SK-N-SH treated with all-trans-retinoic acid at 6 μM for 48 hours (cell line): ENCODE measurements around the gene GAL3ST1.

Experiments
- ATAC-seq: fragments of 200-7000 bp; cut with Tn5 transposase; 3 replicates; pipeline ENCODE4 v1.9.1; 2020; ENCODE audit warnings: mild to moderate bottlenecking, moderate library complexity
- BACH2 ChIP-seq: fragments of 250-450 bp; sonication (Bioruptor Pico); IDR thresholded peaks from 2 replicates; pipeline ENCODE4 v1.9.0; 2021; ENCODE audit warnings: mild to moderate bottlenecking, borderline replicate concordance
- CSDC2 ChIP-seq: fragments of 250-450 bp; sonication (Bioruptor Pico); IDR thresholded peaks from 2 replicates; pipeline ENCODE4 v1.5.0; 2020; ENCODE audit warnings: mild to moderate bottlenecking, moderate library complexity
- CSRNP3 ChIP-seq: fragments of 250-450 bp; sonication (Bioruptor Pico); IDR thresholded peaks from 2 replicates; pipeline ENCODE4 v1.5.1; 2021; ENCODE audit warnings: mild to moderate bottlenecking, moderate library complexity
- GLIS3 ChIP-seq: fragments of 250-450 bp; sonication (Bioruptor Pico); IDR thresholded peaks from 2 replicates; pipeline ENCODE4 v1.5.0; 2020; ENCODE audit warnings: mild to moderate bottlenecking, moderate library complexity
- OSR1 ChIP-seq: fragments of 250-450 bp; sonication (Bioruptor Pico); IDR thresholded peaks from 2 replicates; pipeline ENCODE4 v1.8.0; 2022; ENCODE audit warnings: moderate library complexity, mild to moderate bottlenecking, inconsistent platforms
- POU6F1 ChIP-seq: fragments of 250-450 bp; sonication (Bioruptor Pico); IDR thresholded peaks from 2 replicates; pipeline ENCODE4 v1.8.0; 2021; ENCODE audit warnings: low read depth, mild to moderate bottlenecking, moderate library complexity, borderline replicate concordance
- PPARA ChIP-seq: fragments of 250-450 bp; sonication (Bioruptor Pico); IDR thresholded peaks from 2 replicates; pipeline ENCODE4 v1.5.0; 2020; ENCODE audit warnings: mild to moderate bottlenecking, borderline replicate concordance
- SNAI2 ChIP-seq: fragments of 250-450 bp; sonication (Bioruptor Pico); IDR thresholded peaks from 2 replicates; pipeline ENCODE4 v1.5.0; 2020; ENCODE audit warnings: mild to moderate bottlenecking, moderate library complexity
- TOX ChIP-seq: fragments of 250-450 bp; sonication (Bioruptor Pico); IDR thresholded peaks from 2 replicates; pipeline ENCODE4 v1.8.0; 2021; ENCODE audit warnings: mild to moderate bottlenecking, moderate library complexity, borderline replicate concordance
- TSHZ2 ChIP-seq: fragments of 250-450 bp; sonication (Bioruptor Pico); IDR thresholded peaks from 2 replicates; pipeline ENCODE4 v1.5.0; 2020; ENCODE audit warnings: mild to moderate bottlenecking, moderate library complexity
- ZFP3 ChIP-seq: fragments of 250-450 bp; sonication (Bioruptor Pico); IDR thresholded peaks from 2 replicates; pipeline ENCODE4 v1.5.0; 2020; ENCODE audit warnings: mild to moderate bottlenecking, moderate library complexity
- ZFP30 ChIP-seq: fragments of 450-650 bp; formaldehyde crosslinking; IDR thresholded peaks from 2 replicates; pipeline ENCODE4 v1.5.0; 2022; ENCODE audit warnings: mild to moderate bottlenecking, moderate library complexity
- ZNF565 ChIP-seq: fragments of 450-650 bp; formaldehyde crosslinking; conservative IDR thresholded peaks from 2 replicates; pipeline ENCODE4 v1.5.0; 2020; ENCODE audit warnings: low read depth, mild to moderate bottlenecking, moderate library complexity
- ZNF70 ChIP-seq: fragments of 450-650 bp; formaldehyde crosslinking; IDR thresholded peaks from 2 replicates; pipeline ENCODE4 v1.5.0; 2020; ENCODE audit warnings: mild to moderate bottlenecking, moderate library complexity
- ZNF8 ChIP-seq: fragments of 450-650 bp; formaldehyde crosslinking; IDR thresholded peaks from 2 replicates; pipeline ENCODE4 v1.5.0; 2020; ENCODE audit warnings: mild to moderate bottlenecking, moderate library complexity

The GAL3ST1 gene

GRCh38 chr22:30607300-30607930 lies 33.0 kb upstream of the GAL3ST1 start:
- peak; percentile 11 for ATAC-seq

GRCh38 chr22:30606455-30607299 lies 32.2 kb upstream of the GAL3ST1 start, which contains the start of gene TCN2:
Gene TCN2 (plus strand): TSS chr22:30607174. CDS start chr22:30607332, 158 bp downstream.
- ATAC-seq, result peak; percentile 82

More at GRCh38 chr22:30607300-30607930, 33.0 kb upstream of the GAL3ST1 start:
- TF ChIP-seq SNAI2 (CRISPR knock-in tag), result no peak
- no peak for TF ChIP-seq ZNF8 (CRISPR knock-in tag)
- no peak for TF ChIP-seq ZNF70 (CRISPR knock-in tag)
- no peak for TF ChIP-seq CSDC2 (CRISPR knock-in tag)
- no peak for TF ChIP-seq BACH2 (CRISPR knock-in tag)
- TF ChIP-seq ZNF565, result no peak
- TF ChIP-seq TSHZ2 (CRISPR knock-in tag), result no peak
- no peak for TF ChIP-seq PPARA
- no peak for TF ChIP-seq GLIS3 (CRISPR knock-in tag)

More at GRCh38 chr22:30606455-30607299, 32.2 kb upstream of the GAL3ST1 start, which contains the start of gene TCN2:
- no peak for TF ChIP-seq OSR1 (CRISPR knock-in tag)
- TF ChIP-seq ZFP30 (CRISPR knock-in tag), result no peak
- TF ChIP-seq CSRNP3 (CRISPR knock-in tag), result no peak
- TF ChIP-seq GLIS3 (CRISPR knock-in tag), result no peak
- TF ChIP-seq POU6F1 (CRISPR knock-in tag), result no peak
- no peak for TF ChIP-seq BACH2 (CRISPR knock-in tag)
- TF ChIP-seq TSHZ2 (CRISPR knock-in tag), result no peak
- TF ChIP-seq ZNF8 (CRISPR knock-in tag), result no peak
- TF ChIP-seq TOX, result no peak
- TF ChIP-seq ZFP3 (CRISPR knock-in tag), result no peak
- TF ChIP-seq SNAI2 (CRISPR knock-in tag), result no peak
